IPS-20b (cell line): ENCODE measurements around the gene RHEX.

ENCODE experiments used
- H3K27ac ChIP-seq: one replicate; pipeline ENCODE4 v1.5.1; 2013; ENCODE audit warnings: low read length
- H3K27me3 ChIP-seq: 2 replicates; pipeline ENCODE4 v1.6.1; 2013; ENCODE audit warnings: mild to moderate bottlenecking, low read length, inconsistent platforms; ENCODE audit not compliant: insufficient read depth
- H3K36me3 ChIP-seq: 2 replicates; pipeline ENCODE4 v1.6.1; 2013; ENCODE audit warnings: low read depth, mild to moderate bottlenecking, inconsistent platforms, low read length, moderate library complexity; ENCODE audit not compliant: insufficient read depth
- H3K4me1 ChIP-seq: 2 replicates; pipeline ENCODE4 v1.6.1; 2013; ENCODE audit warnings: mild to moderate bottlenecking, control low read depth, inconsistent platforms, low read length, moderate library complexity; ENCODE audit not compliant: insufficient read depth
- H3K4me3 ChIP-seq: 2 replicates; pipeline ENCODE4 v1.5.1; 2013; ENCODE audit warnings: mild to moderate bottlenecking, low read length, inconsistent platforms
- H3K9ac ChIP-seq: 2 replicates; pipeline ENCODE4 v1.6.1; 2013; ENCODE audit warnings: low read depth, mild to moderate bottlenecking, inconsistent platforms, low read length, moderate library complexity
- H3K9me3 ChIP-seq: 2 replicates; pipeline ENCODE4 v1.6.1; 2013; ENCODE audit warnings: mild to moderate bottlenecking, low read depth, low read length, inconsistent platforms; ENCODE audit not compliant: insufficient read depth

The RHEX gene

GRCh38 chr1:206032380-206033140 lies 20.4 kb upstream of the RHEX start:
- no peak overlapping the region for H3K9ac ChIP-seq

GRCh38 chr1:206035027-206035426 lies 17.9 kb upstream of the RHEX start:
- Histone ChIP-seq H3K4me3 (no peak overlapping the region), H3K36me3 (no peaks in the 10 kb centered on the region), H3K4me1 (peaks cover 5% of the 10 kb centered on the region), H3K9me3 (no peaks in the 10 kb centered on the region), H3K27ac (no peak overlapping the region), H3K9ac (no peak overlapping the region), H3K27me3 (peaks cover 9% of the 10 kb centered on the region; the same call in 1 of the 2 replicates)

More at GRCh38 chr1:206032380-206033140, 20.4 kb upstream of the RHEX start:
- Histone ChIP-seq H3K27ac (no peak overlapping the region), H3K4me3 (no peak overlapping the region), H3K27me3 (peaks cover 9% of the 10 kb centered on the region; the same call in 1 of the 2 replicates), H3K36me3 (no peaks in the 10 kb centered on the region), H3K4me1 (no peaks in the 10 kb centered on the region; the same call in 1 of the 2 replicates), H3K9me3 (no peaks in the 10 kb centered on the region)

- Histone ChIP-seq H3K27me3 (peaks cover 9% of the 10 kb centered on the region; the same call in 1 of the 2 replicates), H3K4me3 (no peak overlapping the region), H3K9me3 (no peaks in the 10 kb centered on the region), H3K9ac (no peak overlapping the region), H3K4me1 (peaks cover 5% of the 10 kb centered on the region; the same call in 1 of the 2 replicates), H3K36me3 (no peaks in the 10 kb centered on the region), H3K27ac (no peak overlapping the region)
Measured at GRCh38 chr1:206036663-206037455, 16.1 kb upstream of the RHEX start.

- Histone ChIP-seq H3K9ac (no peak overlapping the region), H3K4me1 (peaks cover 5% of the 10 kb centered on the region; the same call in 1 of the 2 replicates), H3K27me3 (peaks cover 9% of the 10 kb centered on the region; the same call in 1 of the 2 replicates), H3K27ac (no peak overlapping the region), H3K36me3 (no peaks in the 10 kb centered on the region), H3K4me3 (no peak overlapping the region), H3K9me3 (no peaks in the 10 kb centered on the region)
Measured at GRCh38 chr1:206037581-206037980, 15.4 kb upstream of the RHEX start.

GRCh38 chr1:206039046-206039973 lies 13.7 kb upstream of the RHEX start:
- peaks cover 5% of the 10 kb centered on the region; the same call in 1 of the 2 replicates for H3K4me1 ChIP-seq
- H3K4me3 ChIP-seq = no peak overlapping the region
- no peak overlapping the region for H3K9ac ChIP-seq
- H3K27me3 ChIP-seq = peaks cover 9% of the 10 kb centered on the region; the same call in 1 of the 2 replicates
- H3K9me3 ChIP-seq = no peaks in the 10 kb centered on the region
- H3K27ac ChIP-seq = no peak overlapping the region
- no peaks in the 10 kb centered on the region for H3K36me3 ChIP-seq

GRCh38 chr1:206040328-206040727 lies 12.6 kb upstream of the RHEX start:
- no peak overlapping the region for H3K9ac ChIP-seq
- no peaks in the 10 kb centered on the region for H3K36me3 ChIP-seq
- peaks cover 3% of the 10 kb centered on the region; the same call in 1 of the 2 replicates for H3K27me3 ChIP-seq
- H3K27ac ChIP-seq = no peak overlapping the region
- H3K4me3 ChIP-seq = no peak overlapping the region
- peaks cover 5% of the 10 kb centered on the region; the same call in 1 of the 2 replicates for H3K4me1 ChIP-seq
- no peaks in the 10 kb centered on the region for H3K9me3 ChIP-seq

- Histone ChIP-seq H3K9ac (no peak overlapping the region), H3K9me3 (no peaks in the 10 kb centered on the region), H3K27me3 (no peaks in the 10 kb centered on the region), H3K27ac (no peak overlapping the region), H3K36me3 (no peaks in the 10 kb centered on the region), H3K4me3 (no peak overlapping the region), H3K4me1 (peaks cover 5% of the 10 kb centered on the region; the same call in 1 of the 2 replicates)
Measured at GRCh38 chr1:206041640-206042039, 11.3 kb upstream of the RHEX start.

- no peak overlapping the region for H3K27ac ChIP-seq
- no peak overlapping the region for H3K9ac ChIP-seq
Measured at GRCh38 chr1:206047271-206047670, 5.7 kb upstream of the RHEX start.

GRCh38 chr1:206048582-206048981 lies 4.4 kb upstream of the RHEX start:
- Histone ChIP-seq H3K36me3 (no peaks in the 10 kb centered on the region), H3K9ac (no peak overlapping the region), H3K27me3 (no peaks in the 10 kb centered on the region), H3K4me1 (no peaks in the 10 kb centered on the region), H3K27ac (no peak overlapping the region), H3K9me3 (no peaks in the 10 kb centered on the region; the same call in 1 of the 2 replicates), H3K4me3 (no peak overlapping the region)

More at GRCh38 chr1:206047271-206047670, 5.7 kb upstream of the RHEX start:
- H3K4me1 ChIP-seq = no peaks in the 10 kb centered on the region
- no peaks in the 10 kb centered on the region for H3K36me3 ChIP-seq
- no peaks in the 10 kb centered on the region for H3K9me3 ChIP-seq
- H3K4me3 ChIP-seq = no peak overlapping the region
- H3K27me3 ChIP-seq = no peaks in the 10 kb centered on the region

- no peak overlapping the region for H3K4me3 ChIP-seq
- no peaks in the 10 kb centered on the region for H3K4me1 ChIP-seq
- H3K27ac ChIP-seq = no peak overlapping the region
- no peaks in the 10 kb centered on the region for H3K36me3 ChIP-seq
- no peaks in the 10 kb centered on the region; the same call in 1 of the 2 replicates for H3K9me3 ChIP-seq
- H3K9ac ChIP-seq = no peak overlapping the region
- H3K27me3 ChIP-seq = no peaks in the 10 kb centered on the region
Measured at GRCh38 chr1:206049293-206049692, 3.7 kb upstream of the RHEX start.
